Activated gamma-delta T cell treated with Interleukin-2 at 50 U/mL for 16 hours (primary cell): ENCODE measurements around the gene LMTK2.

Experiments used
- DNase-seq: peaks from one replicate; pipeline ENCODE4 v3.0.0-alpha.2; 2020

Gene LMTK2

DNA sequence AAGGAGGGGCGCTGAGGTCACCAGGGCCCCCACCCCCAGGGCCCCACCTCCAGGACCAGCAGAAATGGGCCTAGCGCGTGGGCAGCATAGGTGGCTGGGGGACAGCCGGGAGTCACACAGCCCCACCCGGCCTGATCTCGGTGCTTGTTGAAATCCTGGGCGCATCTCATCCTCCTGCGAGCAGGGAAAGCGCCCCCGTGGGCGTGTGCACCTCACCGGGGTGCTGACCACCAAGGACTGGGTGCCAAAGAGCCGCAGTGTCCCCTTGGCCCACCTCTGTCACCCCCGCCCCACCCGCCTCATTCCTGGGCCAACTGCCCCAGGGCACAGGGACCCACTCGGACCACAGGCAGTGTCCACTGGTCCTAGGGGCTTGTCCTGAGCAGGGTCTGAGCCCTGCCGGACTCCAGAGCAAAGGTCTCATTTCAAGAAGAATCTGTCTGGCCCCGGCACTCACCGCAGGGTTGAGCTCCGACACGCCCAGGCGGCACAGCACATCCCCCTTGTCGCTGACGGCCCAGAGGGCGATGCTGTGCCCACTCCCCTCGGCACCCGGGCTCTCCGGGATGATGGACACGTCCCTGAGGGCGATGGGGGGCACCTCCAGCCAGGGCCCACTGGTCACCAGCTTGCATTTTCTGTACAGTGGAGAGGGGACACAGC lies 116.0 kb downstream of the LMTK2 start:
- no peak for DNase-seq

DNA sequence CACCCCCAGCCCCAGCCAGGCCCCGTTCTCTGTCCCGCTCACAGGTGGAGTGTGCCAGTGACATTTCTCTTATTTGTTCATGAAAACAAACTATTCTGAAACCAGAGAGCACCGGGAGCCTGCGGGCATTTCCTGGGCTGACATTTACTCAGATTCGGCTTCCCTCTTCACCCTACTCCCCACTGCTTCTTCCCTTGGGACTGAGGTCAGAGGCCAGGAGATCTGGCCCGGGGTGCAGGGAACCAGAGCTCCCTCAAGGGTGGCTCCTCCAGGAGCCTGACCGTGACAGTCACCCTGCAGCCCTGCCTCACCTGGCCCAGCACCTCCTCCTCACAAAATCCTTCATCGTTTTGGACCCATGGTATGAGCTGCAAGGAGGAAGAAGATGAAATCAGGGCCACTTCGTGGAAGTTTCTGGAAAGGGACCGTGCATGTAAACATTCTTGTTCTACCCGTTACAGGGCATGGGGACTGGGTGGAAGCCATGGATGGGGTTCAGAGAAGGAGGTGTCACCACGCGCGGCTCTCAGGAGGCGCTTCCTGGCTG lies 116.8 kb downstream of the LMTK2 start:
- no peak for DNase-seq

DNA sequence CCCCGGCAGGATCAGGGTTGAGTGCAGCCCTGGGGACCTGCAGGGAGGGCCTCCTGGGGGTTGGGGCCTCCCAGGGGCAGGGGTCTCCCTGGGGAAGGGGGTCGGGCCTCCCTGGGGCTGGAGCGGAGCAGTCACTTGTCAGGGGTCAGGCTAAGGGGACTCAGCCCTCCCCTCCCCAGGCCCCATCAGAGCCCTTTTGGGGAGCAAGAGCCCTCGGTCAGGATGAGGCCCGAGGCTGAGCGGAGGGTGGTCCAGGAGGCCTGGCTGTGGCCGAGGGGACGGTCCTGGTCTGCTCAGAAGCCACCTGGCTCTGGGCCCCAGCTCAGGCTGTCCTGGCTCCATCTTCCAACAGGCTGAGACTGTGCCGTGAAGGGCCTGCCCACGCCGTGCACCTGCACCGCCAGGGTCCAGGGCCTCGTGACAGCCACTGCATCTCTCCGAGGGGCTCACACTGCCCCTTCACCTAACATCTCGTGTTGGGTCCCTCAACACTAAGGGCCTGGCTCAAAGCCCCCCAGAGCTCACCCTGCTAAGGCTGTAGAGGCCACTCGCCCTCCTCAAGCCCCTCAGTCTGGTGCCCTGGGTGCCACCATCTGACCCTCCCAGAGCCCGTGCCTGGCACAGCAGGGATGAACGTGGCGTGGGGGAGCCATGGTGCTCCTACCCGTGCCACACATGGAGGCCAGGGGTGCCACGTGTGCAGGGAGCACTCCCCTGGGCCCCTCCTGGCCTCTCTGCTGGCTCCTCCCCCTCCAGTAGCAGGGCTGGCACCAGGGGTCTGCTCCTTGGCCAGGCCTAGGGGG lies 117.4 kb downstream of the LMTK2 start:
- DNase-seq, result no peak

DNA sequence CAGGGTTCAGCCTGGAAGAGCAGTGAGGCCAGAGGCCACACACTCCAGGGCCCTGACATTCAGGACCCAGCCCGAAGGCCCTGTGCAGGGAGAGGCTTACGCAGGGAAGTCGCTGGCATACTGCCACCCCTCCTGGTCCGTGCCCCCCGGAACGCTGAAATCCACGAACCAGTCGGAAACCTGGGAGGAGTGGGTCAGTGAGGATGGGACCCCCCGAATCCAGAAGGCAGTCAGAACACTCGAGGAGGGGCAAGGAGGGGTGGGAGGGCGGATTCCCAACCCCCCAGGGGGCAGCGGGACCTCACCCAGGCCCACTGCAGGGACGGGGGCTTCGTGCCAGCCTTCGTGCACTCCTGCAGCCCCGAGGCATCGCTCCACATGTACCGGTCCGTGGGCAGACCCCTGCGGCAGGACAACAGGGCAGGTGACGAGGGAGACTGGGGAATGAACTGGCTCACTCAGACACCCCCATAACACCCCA lies 118.1 kb downstream of the LMTK2 start:
- DNase-seq, result no peak

DNA sequence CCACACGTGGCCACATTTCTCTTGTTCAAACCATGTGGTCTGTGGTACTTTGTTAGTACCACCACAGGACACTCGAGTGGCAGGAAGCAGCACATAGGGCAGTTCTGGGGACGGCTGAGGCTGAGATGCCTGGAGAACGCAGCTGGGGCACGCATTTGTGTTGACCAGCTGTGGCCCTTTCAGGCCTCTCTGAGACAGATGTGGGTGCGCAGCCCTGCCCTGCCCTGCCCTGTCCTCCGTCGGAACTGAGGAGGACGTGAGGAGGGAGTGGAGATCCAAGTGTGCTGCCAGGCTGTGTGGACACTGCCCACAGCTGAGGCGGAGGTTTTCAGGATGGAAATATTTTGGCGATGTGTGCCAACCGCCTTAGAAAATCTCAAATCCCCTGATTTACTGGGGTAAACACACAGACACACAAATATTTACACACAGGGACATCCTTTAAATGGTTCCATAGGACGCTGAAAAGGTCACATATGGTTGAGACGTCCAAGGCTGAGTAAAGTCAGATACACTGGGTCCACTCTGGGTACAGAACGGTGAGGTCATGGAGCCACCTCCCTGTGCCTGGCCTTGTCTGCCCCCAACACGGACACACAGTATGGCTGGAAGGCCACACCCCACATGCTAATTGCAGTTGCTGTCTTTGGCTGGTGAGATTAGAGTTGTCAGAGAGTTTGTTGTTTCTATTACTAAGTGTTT lies 119.4 kb downstream of the LMTK2 start:
- no peak for DNase-seq

DNA sequence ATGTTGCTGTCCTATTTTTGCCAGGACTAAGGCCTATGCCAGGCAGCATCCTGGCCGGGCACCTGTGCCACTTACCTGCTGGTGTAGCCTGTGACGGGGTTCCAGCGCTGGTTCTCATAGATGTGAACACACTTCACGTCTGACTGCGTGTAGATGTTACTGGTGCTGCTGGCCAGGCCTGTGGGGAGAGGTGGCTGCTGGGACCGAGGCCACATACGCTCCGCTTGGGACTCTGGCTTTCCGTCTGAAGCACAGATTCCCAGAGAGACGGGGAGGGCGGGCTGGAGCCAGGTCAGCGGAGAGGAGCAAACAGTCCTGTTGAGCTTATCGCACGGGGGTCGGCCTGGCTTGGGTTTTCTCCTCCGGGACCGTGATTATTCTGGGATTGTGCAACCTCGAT lies 121.3 kb downstream of the LMTK2 start:
- DNase-seq, result no peak

DNA sequence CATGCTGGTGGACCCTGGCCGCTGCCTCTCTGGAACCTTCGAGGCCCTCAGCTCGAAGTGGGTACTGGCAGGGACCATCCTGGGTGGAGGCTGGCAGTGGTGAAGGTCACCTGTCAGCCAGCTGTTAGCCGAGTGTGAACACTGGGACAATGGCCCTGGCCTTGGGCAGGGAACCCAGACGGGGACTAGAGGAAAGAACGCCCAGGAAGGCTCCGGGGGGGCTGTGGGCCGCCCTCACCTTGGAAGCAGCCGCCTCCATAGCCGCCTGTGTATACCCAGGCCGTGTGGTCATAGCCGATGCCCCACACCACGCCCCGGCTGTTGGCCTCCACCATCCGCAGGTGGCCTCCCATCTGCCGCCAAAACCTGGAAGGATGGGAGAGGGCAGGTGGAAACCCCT lies 122.1 kb downstream of the LMTK2 start:
- DNase-seq, result no peak

DNA sequence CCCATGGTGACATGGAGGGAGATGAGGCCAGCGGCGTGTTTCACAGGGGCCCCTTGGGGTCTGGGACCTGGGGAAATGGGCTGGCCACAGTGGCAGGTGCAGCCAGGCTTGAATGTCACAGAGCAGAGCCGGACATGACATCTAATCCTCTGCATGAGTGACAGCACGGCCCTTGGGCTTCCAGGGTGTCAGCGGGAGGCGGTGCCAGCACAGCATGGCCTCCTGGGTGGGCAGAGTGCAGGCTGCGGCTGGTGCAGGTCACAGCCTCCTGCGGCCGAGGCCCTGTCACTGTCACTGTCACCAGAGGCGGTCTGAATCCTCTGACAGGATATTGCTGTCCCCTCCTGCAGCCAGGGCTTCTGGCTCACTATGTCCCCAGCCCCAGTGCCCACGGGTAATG lies 122.8 kb downstream of the LMTK2 start:
- DNase-seq, result no peak

DNA sequence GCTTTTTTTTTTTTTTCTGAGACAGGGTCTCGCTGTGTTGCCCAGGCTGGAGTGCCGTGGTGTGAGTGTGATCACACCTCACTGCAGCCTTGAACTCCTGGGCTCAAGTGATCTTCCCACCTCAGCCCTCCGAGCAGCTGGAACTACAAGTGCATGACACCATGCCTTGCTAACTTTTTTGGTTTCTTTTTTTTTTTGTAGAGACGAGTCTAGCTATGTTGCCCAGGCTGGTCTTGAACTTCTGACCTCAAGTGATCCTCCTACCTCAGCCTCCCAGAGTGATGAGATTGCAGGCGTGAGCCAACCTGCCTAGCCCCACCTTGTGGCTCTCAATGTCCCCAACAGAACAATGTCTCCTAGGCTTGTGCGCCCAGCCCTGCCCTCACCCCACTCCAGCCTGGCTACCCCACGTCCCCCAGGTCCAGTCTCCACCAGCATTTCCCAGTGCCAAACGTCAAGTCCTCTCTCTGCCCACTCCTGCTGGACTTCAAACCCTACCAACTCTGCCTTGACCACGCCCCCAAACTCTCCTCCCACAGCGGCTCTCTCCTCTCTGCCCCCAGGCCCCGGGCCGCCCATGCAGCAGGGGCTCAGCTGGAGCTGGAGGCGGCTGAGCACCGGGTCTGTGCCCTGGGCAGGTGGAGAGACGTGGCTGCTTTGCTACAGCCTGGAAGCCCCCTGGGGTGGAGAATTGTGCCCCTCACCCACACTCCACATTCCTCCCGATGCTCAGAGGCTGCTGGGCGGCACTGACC lies 123.5 kb downstream of the LMTK2 start:
- no peak for DNase-seq

DNA sequence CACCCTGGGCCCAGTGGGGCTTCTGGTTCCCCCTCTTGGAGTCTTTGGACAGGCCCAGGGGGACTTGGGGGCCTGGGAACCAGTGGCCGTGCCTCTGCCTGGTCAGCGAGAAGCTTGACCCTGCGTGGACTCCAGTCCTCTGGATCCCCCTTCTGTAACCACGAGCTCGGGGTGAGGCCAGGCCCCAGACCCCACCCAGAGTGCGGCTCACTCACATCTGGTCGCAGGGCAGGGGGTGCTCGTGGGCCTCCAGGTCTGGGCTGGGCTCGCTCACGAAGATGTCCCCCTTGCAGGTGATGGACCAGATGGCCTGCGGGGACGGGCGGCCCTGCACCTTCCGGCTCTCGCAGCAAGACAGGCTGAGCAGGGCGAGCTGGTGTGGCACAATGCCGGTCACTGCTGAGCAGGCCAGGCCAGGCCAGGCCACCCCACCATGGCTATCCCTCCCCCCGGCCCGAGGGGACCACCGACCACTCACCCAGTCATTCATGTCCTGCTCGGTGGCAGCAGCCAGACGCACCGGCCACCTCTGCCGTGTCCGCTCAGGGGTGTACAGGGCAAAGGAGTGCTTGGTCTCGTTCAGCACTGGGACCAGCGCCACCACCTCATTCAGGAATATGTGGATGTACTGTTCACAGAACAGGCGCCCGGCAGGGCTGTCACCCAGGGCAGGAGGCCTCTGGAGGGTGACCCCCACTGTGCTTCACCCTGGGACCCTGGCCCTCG lies 124.2 kb downstream of the LMTK2 start:
- no peak for DNase-seq

DNA sequence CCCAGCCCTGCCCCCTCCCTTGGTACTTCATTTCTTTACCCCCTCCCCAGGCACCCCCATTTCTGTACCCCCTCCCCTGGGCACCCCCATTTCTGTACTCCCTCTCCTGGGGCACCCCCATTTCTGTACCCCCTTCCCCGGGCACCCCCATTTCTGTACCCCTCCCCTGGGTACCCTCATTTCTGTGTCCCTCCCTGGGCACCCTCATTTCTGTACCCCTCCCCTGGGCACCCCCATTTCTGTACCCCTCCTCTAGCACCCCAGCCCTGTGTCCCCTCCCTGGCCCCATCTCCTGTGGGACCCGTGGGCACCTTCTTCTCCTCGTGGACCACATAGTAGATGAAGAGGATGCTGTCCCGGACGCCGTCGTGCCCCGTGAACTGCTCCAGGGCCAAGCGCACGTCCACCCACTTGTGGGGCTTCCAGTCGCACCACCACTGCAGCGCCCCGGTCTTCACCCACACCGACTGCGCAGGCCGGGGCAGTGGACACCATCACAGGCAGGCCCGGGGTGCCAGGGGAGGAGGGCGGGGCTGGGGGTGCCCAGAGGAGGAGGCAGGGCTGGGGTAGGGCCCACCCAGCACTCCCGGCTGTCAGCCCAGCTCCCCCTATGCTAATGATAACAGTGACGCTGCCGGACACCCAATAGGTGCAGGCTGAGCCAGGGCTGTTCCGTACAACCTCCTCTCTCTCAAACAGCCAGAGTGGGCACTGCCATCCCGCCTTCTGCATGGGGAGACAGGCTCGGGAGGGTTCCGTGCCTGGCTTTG lies 125.0 kb downstream of the LMTK2 start:
- DNase-seq, result no peak

DNA sequence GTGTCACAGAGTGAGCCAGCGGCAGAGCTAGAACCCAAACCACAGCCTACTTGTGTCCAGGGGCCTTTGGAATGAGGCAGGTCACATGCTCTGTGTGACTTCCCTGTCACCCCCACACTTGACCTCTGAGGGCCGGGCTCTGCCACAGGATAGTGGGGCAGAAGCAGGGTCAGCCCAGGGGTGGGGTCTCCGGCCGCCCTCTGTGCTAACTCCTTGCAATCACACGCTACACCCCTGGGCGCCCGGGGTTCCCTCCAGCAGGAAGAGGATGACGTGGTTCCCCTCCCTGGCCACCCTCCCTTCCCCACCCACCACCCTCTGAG lies 125.6 kb downstream of the LMTK2 start:
- no peak for DNase-seq

DNA sequence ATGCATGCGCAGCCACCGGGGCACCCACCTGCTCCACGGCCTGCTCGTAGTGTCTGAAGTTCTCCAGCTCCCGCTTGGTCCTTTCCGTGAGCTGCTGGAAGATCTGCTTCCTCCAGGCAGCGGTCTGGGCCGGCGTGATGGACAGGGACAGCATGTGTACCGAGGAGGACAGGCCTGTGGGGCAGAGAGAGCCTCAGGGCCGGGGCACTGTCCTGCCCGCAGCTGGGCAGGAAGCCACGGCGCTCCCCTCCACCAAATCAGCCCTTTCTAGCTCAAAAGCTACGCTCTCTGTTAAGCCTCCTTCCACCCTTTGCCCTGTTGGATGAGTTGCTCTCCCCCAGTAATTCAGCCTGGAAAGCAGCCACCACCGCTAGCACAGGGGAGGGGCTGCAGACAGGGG lies 126.1 kb downstream of the LMTK2 start:
- no peak for DNase-seq

DNA sequence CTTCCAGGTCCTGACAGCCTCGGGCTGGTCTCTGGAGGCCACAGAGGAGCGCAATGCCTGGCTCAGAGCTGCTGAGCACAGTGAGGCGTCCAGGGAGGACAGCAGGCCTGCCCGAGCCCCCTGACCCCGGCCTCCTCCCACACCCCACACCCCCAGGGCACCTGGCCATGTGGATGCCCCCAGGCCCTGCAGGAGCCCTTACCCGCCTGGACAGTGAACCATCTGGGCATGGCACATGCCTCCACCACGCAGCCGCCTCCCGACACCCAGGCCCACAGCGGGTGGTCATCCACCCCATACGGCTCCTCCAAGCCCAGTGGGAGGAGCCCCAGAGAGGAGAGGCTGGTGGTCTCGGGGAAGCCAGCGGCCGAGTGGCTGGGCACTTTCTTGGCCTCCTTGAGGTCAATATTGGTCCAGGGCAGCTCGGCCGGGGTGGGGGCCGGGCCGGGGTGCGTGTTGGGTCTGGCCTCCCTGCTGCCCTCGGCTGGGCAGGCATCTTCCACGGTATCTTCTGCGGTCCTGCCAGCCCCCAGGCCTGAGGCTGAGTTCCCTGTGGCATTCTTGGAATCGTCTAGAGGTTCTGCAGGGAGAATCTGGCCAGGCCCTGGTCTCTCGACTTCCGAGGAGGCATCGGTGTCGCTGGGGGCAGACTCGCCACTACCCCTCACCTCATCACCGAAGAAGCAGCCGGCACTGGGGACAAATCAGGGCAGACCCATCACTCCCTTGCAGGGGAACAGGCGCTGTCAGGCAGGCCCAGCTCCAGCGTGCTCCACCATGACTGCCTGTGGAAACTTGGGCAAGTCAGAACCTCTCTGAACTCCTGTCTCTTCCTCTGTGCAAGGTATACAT lies 126.8 kb downstream of the LMTK2 start:
- no peak for DNase-seq

DNA sequence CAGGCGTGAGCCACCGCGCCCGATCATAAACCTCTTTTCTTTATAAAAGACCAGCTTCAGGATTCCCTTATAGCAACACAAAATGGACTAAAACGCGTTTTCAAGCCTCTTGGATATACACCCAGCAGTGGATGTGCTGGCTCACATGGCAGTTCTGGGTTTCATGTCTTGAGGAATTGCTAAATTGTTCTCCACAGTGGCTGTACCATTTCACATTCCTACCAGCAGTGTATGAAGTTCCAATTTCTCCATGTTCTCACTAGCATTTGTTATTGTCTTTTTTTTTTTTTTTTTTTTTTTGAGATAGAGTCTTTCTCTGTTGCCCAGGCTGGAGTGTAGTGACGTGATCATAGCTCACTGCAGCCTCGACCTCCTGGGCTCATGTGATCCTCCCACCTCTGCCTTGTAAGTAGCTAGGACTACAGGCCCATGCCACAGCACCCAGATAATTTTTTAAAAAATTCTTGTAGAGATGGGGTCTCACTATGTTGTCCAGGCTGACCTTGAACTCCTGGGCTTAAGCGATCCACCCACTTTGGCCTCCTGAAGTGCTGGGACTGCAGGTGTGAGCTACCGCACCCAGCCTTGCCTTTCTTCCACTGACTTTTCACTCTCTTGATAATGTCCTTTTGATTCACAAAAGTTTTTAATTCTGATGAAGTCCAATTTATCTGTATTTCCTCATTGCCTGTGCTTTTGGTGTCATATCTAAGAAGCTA lies 127.9 kb downstream of the LMTK2 start:
- no peak for DNase-seq

DNA sequence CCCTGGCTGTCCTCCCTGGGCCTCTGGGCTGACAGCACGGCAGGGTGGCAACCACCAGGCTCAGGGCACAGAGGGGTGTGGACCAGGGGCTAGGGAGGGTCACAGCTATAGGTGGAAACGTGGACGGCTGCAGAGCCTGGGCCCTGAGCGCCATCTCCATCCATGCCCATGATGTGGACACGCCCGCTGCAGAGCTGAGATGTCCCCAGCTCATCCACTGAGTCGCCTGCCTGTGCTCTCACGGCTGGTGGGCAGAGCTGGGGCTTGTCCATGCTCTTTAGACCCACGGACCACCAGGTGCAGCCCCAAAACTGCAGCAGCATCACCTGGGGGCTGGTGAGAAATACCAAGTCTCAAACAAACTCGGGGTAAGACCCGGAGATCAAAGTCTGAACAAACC lies 129.2 kb downstream of the LMTK2 start:
- DNase-seq, result no peak

DNA sequence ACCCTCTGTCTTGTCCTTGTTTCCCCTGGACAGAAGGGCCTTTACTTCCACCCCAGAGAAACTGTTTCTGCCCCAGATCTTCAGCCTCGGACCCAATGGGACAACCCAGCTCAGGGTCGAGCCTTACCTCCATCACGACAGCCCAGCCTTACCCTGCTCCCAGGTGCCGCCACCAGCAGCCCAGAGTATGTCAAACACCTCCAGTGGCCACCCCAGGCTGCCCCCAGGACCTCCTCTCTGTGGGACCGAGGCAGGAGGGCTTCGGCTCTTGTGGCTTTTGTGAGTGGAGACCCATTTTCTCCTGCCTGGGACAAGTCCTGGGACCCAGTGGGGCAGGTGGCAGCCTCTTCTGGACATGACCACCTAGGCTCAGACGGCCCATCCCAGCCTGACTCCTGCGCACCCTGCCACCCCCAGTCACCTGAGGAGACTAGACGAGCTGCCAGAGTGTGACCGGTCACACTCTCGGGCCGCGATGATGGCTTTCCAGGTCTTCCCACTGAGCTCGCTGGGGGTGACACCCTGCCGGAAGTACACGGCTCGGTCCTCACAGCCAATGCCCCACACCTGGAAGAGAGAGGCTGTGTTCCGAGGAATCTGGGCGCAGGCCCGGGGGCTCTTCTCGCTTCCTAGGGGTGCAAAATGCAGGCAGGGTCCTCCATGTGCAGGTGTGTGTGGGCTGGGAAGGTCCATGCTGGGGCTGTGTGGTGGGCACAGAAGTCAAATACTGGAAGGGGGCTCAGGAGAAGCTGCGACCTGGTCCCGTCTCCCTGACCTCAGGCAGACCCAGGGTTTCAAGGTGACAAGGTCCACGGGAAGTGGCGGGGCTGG lies 129.9 kb downstream of the LMTK2 start:
- no peak for DNase-seq

DNA sequence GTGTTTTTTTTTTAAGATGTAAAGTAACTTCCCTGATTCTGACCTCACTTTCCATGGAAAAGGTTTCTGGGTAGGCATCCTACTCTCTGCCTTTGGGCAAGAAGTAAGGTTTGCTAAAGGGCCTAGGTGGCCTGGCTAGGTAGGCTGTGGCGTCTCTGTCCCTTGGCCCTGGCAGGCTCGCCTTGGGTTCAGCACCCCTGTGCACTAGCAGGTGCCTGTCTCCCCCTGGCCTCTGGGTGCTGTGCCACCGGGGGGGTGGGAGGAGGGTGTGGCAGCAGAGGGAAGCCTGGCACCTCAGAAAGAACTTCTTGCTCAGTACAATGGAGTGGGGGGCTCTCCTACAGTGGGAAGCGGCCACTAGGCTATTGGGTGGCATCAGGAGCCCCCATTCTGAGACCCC lies 131.4 kb downstream of the LMTK2 start:
- no peak for DNase-seq

DNA sequence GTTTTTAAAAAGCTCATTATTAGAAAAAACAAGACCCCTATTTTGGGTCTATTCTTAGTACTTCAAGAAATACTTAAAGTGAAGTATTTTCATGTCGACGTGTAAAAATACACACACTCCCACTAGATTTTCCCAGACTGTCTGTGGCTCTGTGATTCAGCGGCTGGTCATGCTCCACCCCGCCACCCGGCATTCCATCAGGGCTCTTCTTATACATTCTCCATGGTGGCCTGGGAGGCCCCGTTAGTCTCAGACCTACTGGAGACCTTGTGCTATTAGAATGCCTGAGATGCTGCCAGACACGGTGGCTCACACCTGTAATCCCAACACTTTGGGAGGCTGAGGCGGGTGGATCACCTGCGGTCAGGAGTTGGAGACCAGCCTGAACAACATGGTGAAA lies 132.3 kb downstream of the LMTK2 start:
- no peak for DNase-seq
